ENCODE results near the gene DMD.

The DMD gene

DNA sequence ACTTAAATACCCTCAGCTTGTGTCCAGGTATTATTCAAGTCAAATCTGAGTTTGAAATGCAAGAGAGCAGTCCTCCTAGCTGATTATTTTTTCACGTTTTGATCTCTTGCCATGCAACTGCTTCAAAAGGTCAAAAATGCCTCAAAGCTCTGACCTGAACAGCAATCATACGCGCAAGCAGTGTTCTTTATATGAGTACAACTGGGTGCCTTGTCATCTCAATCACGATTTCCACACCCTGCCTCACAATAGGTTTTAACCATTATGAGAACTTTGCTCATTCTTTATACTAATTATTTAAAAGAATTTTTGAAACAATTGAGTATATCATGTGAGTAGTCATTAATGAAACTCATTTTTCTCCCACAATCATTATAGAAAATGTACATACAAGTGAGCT is 649.1 kb downstream of the DMD start:
- Histone ChIP-seq H2AFZ (ENCODE audit: insufficient read depth, low read length, poor library complexity) (no peak overlapping the region), H4K8ac (ENCODE audit: low read depth, low read length) (no peak overlapping the region), H3K23ac (ENCODE audit: low read length) (no peak overlapping the region), H4K12ac (ENCODE audit: low read depth, low read length) (no peak overlapping the region), H3K79me2 (ENCODE audit: control insufficient read depth, insufficient read depth, low read length, poor library complexity) (no peaks in the 10 kb centered on the region), H2AK5ac (ENCODE audit: low read length) (no peak overlapping the region), H3K27ac (ENCODE audit: low read depth, low read length) (no peak overlapping the region), H3K4me3 (ENCODE audit: low read depth, low read length) (no peak overlapping the region), H3K9me3 (ENCODE audit: insufficient read depth, low read depth, low read length) (no peaks in the 10 kb centered on the region), H3K79me1 (ENCODE audit: low read length) (no peaks in the 10 kb centered on the region), H2BK120ac (ENCODE audit: insufficient read depth, low read length, poor library complexity) (no peak overlapping the region), H4K91ac (ENCODE audit: low read depth, low read length) (no peak overlapping the region), H3K36me3 (ENCODE audit: control insufficient read depth in 1 of 2, insufficient read depth in 2 of 2, low read length in 2 of 2) (no peaks in the 10 kb centered on the region), H3K14ac (ENCODE audit: low read length) (no peak overlapping the region), H3K9ac (ENCODE audit: low read length) (no peak overlapping the region), H2BK12ac (ENCODE audit: low read length) (no peak overlapping the region), H3K4me2 (ENCODE audit: low read length) (no peak overlapping the region), H3K27me3 (ENCODE audit: insufficient read depth, low read length) (no peaks in the 10 kb centered on the region), H2BK5ac (ENCODE audit: low read depth, low read length, poor library complexity) (no peak overlapping the region), H3K18ac (ENCODE audit: low read length) (no peak overlapping the region), H3K4ac (ENCODE audit: low read depth, low read length) (no peak overlapping the region), H3K4me1 (ENCODE audit: control insufficient read depth in 1 of 2, insufficient read depth in 2 of 2, low read length in 2 of 2) (no peaks in the 10 kb centered on the region)
- no peak for DNase-seq
- no CpG with 5 or more reads among the region's 4 CpGs for WGBS (ENCODE audit: extremely low coverage, insufficient coverage, insufficient read length)

- Histone ChIP-seq H4K8ac (ENCODE audit: low read depth, low read length) (no peak overlapping the region), H3K9ac (ENCODE audit: low read length) (no peak overlapping the region), H3K9me3 (ENCODE audit: insufficient read depth, low read depth, low read length) (no peaks in the 10 kb centered on the region), H3K4ac (ENCODE audit: low read depth, low read length) (no peak overlapping the region), H3K27me3 (ENCODE audit: insufficient read depth, low read length) (no peaks in the 10 kb centered on the region), H2BK120ac (ENCODE audit: insufficient read depth, low read length, poor library complexity) (no peak overlapping the region), H3K36me3 (ENCODE audit: control insufficient read depth in 1 of 2, insufficient read depth in 2 of 2, low read length in 2 of 2) (no peaks in the 10 kb centered on the region), H3K4me2 (ENCODE audit: low read length) (no peak overlapping the region), H3K14ac (ENCODE audit: low read length) (no peak overlapping the region), H3K18ac (ENCODE audit: low read length) (no peak overlapping the region), H3K79me1 (ENCODE audit: low read length) (no peaks in the 10 kb centered on the region), H2BK5ac (ENCODE audit: low read depth, low read length, poor library complexity) (no peak overlapping the region), H3K4me1 (ENCODE audit: control insufficient read depth in 1 of 2, insufficient read depth in 2 of 2, low read length in 2 of 2) (no peaks in the 10 kb centered on the region), H3K27ac (ENCODE audit: low read depth, low read length) (no peak overlapping the region), H4K12ac (ENCODE audit: low read depth, low read length) (no peak overlapping the region), H2AK5ac (ENCODE audit: low read length) (no peak overlapping the region), H2AFZ (ENCODE audit: insufficient read depth, low read length, poor library complexity) (no peak overlapping the region), H3K79me2 (ENCODE audit: control insufficient read depth, insufficient read depth, low read length, poor library complexity) (no peaks in the 10 kb centered on the region), H4K91ac (ENCODE audit: low read depth, low read length) (no peak overlapping the region), H2BK12ac (ENCODE audit: low read length) (no peak overlapping the region), H3K4me3 (ENCODE audit: low read depth, low read length) (no peak overlapping the region), H3K23ac (ENCODE audit: low read length) (no peak overlapping the region)
- no peak for DNase-seq
- no CpG with 5 or more reads among the region's 1 CpG for WGBS (ENCODE audit: extremely low coverage, insufficient coverage, insufficient read length)
Observed at GRCh38 chrX:32545101-32545500, 666.2 kb downstream of the DMD start.

- no peak overlapping the region for H2AK5ac ChIP-seq (ENCODE audit: low read length)
- H4K8ac ChIP-seq (ENCODE audit: low read depth, low read length), result no peak overlapping the region
- no peak overlapping the region for H3K18ac ChIP-seq (ENCODE audit: low read length)
- no peaks in the 10 kb centered on the region for H3K4me1 ChIP-seq (ENCODE audit: control insufficient read depth in 1 of 2, insufficient read depth in 2 of 2, low read length in 2 of 2)
- no peak overlapping the region for H2BK120ac ChIP-seq (ENCODE audit: insufficient read depth, low read length, poor library complexity)
- no peaks in the 10 kb centered on the region for H3K27me3 ChIP-seq (ENCODE audit: insufficient read depth, low read length)
- H3K9ac ChIP-seq (ENCODE audit: low read length), result no peak overlapping the region
- no peak overlapping the region for H4K12ac ChIP-seq (ENCODE audit: low read depth, low read length)
- H3K36me3 ChIP-seq (ENCODE audit: control insufficient read depth in 1 of 2, insufficient read depth in 2 of 2, low read length in 2 of 2), result no peaks in the 10 kb centered on the region
- H3K27ac ChIP-seq (ENCODE audit: low read depth, low read length), result no peak overlapping the region
- no peak overlapping the region for H3K23ac ChIP-seq (ENCODE audit: low read length)
- H3K14ac ChIP-seq (ENCODE audit: low read length), result no peak overlapping the region
- no peak overlapping the region for H3K4me2 ChIP-seq (ENCODE audit: low read length)
- no peak overlapping the region for H2BK5ac ChIP-seq (ENCODE audit: low read depth, low read length, poor library complexity)
- H4K91ac ChIP-seq (ENCODE audit: low read depth, low read length), result no peak overlapping the region
- H2BK12ac ChIP-seq (ENCODE audit: low read length), result no peak overlapping the region
- H3K4ac ChIP-seq (ENCODE audit: low read depth, low read length), result no peak overlapping the region
- DNase-seq, result no peak
- H2AFZ ChIP-seq (ENCODE audit: insufficient read depth, low read length, poor library complexity), result no peak overlapping the region
- no peaks in the 10 kb centered on the region for H3K79me1 ChIP-seq (ENCODE audit: low read length)
- no peaks in the 10 kb centered on the region for H3K9me3 ChIP-seq (ENCODE audit: insufficient read depth, low read depth, low read length)
- H3K79me2 ChIP-seq (ENCODE audit: control insufficient read depth, insufficient read depth, low read length, poor library complexity), result no peaks in the 10 kb centered on the region
- no peak overlapping the region for H3K4me3 ChIP-seq (ENCODE audit: low read depth, low read length)
- no CpG with 5 or more reads among the region's 8 CpGs for WGBS (ENCODE audit: extremely low coverage, insufficient coverage, insufficient read length)
Observed at GRCh38 chrX:32538554-32538953, 672.8 kb downstream of the DMD start.

- Histone ChIP-seq H2BK12ac (ENCODE audit: low read length) (no peak overlapping the region), H3K14ac (ENCODE audit: low read length) (no peak overlapping the region), H3K4me3 (ENCODE audit: low read depth, low read length) (no peak overlapping the region), H3K79me1 (ENCODE audit: low read length) (no peaks in the 10 kb centered on the region), H3K4me1 (ENCODE audit: control insufficient read depth in 1 of 2, insufficient read depth in 2 of 2, low read length in 2 of 2) (no peaks in the 10 kb centered on the region), H3K9ac (ENCODE audit: low read length) (no peak overlapping the region), H2AFZ (ENCODE audit: insufficient read depth, low read length, poor library complexity) (no peak overlapping the region), H4K8ac (ENCODE audit: low read depth, low read length) (no peak overlapping the region), H3K23ac (ENCODE audit: low read length) (no peak overlapping the region), H4K12ac (ENCODE audit: low read depth, low read length) (no peak overlapping the region), H3K4me2 (ENCODE audit: low read length) (no peak overlapping the region), H4K91ac (ENCODE audit: low read depth, low read length) (no peak overlapping the region), H2BK120ac (ENCODE audit: insufficient read depth, low read length, poor library complexity) (no peak overlapping the region), H3K27ac (ENCODE audit: low read depth, low read length) (no peak overlapping the region), H3K18ac (ENCODE audit: low read length) (no peak overlapping the region), H2AK5ac (ENCODE audit: low read length) (no peak overlapping the region), H3K79me2 (ENCODE audit: control insufficient read depth, insufficient read depth, low read length, poor library complexity) (no peaks in the 10 kb centered on the region), H2BK5ac (ENCODE audit: low read depth, low read length, poor library complexity) (no peak overlapping the region), H3K27me3 (ENCODE audit: insufficient read depth, low read length) (no peaks in the 10 kb centered on the region), H3K36me3 (ENCODE audit: control insufficient read depth in 1 of 2, insufficient read depth in 2 of 2, low read length in 2 of 2) (no peaks in the 10 kb centered on the region), H3K4ac (ENCODE audit: low read depth, low read length) (no peak overlapping the region), H3K9me3 (ENCODE audit: insufficient read depth, low read depth, low read length) (no peaks in the 10 kb centered on the region)
- no peak for DNase-seq
- WGBS (ENCODE audit: extremely low coverage, insufficient coverage, insufficient read length), result no CpG with 5 or more reads among the region's 4 CpGs
Observed at GRCh38 chrX:32533848-32534247, 677.5 kb downstream of the DMD start.

Measured in trophoblast cell (in vitro differentiated cells and primary cell).